Body of pancreas (tissue), 4 donors: Measurements from ENCODE around the gene ITM2C. TPM values are rescaled to one million over a fixed set of nuclear protein-coding genes. Genes with fewer than 3 reads are reported as not detected.

Experiments
- ATAC-seq: fragments of 150-250 bp; one replicate; pipeline ENCODE4 v1.9.1; 2016
- DNase-seq, 4 donors: peaks; one replicate each; pipeline ENCODE4 v3.0.0-alpha.2; 2019
- H3K27ac ChIP-seq, 4 donors: fragments of 200-600 bp; sonication (generic); 1 replicate in 3 of 4; 2 replicates in 1 of 4; pipeline versions ENCODE4 v1.5.1 to v1.6.1; 2016 to 2019; ENCODE audit warnings: mild to moderate bottlenecking in 1 of 4, mixed read lengths in 1 of 4, moderate library complexity in 1 of 4
- H3K27me3 ChIP-seq, 2 donors: fragments of 200-600 bp; sonication (generic); one replicate each; pipeline ENCODE4 v1.6.0; 2016; ENCODE audit warnings: mild to moderate bottlenecking in 1 of 2
- H3K36me3 ChIP-seq, 2 donors: fragments of 200-600 bp; sonication (generic); replicated peaks in 1 of 2; 2 replicates each; pipeline ENCODE4 v1.5.1; 2016; ENCODE audit warnings: low read depth in 2 of 2; ENCODE audit not compliant: insufficient read depth in 1 of 2
- H3K4me1 ChIP-seq: fragments of 200-600 bp; sonication (generic); one replicate; pipeline ENCODE4 v1.6.0; 2016
- H3K4me3 ChIP-seq, 2 donors: fragments of 200-600 bp; sonication (generic); 1 replicate in 1 of 2; 2 replicates in 1 of 2; pipeline ENCODE4 v1.5.1; 2016 to 2019
- H3K9me3 ChIP-seq, 3 donors: fragments of 200-600 bp; sonication (generic); 1 replicate in 2 of 3; 2 replicates in 1 of 3; pipeline ENCODE4 v1.5.1; 2016
- CTCF ChIP-seq, 7 experiments: fragments of 450-650 bp in 4 of 7; fragments of 200-600 bp in 3 of 7; sonication (generic) in 3 of 7; IDR thresholded peaks; one replicate each; pipeline ENCODE4 v1.5.1; 2016 to 2019; ENCODE audit warnings: antibody characterized with exemption in 7 of 7
- POLR2A ChIP-seq, 3 donors: fragments of 450-650 bp; IDR thresholded peaks; one replicate each; pipeline ENCODE4 v1.6.1; 2016; ENCODE audit warnings: antibody characterized with exemption in 3 of 3, mild to moderate bottlenecking in 2 of 3
- WGBS, 2 donors: methylation state at CpG; one replicate each; pipeline ENCODE4 v1.1.5; 2017; 5-methylcytosine and 5-hydroxymethylcytosine counted together
- intact Hi-C: fragments of 100-400 bp; cut with DNase I; formaldehyde crosslinking; loops from one replicate; pipeline ENCODE4 v1.15.1; 2023
- total RNA-seq, 2 donors: library from RNA; depleted of rRNA; stranded (reverse); fragments of >200 nt; gene quantifications; one replicate each; pipeline ENCODE4 v1.1.0, GENCODE V29; 2016

The ITM2C gene
- total RNA-seq, 2 donors from 2014 or later: 32.9 to 43.8 TPM

GRCh38 chr2:230877759-230878598 is 13.2 kb downstream of the ITM2C start:
- Histone ChIP-seq H3K4me1 (no peaks in the 10 kb centered on the region), H3K27ac (no peak overlapping the region), H3K36me3 (peaks cover 0 to 2% of the 10 kb centered on the region in 2 donors), H3K27me3 (no peaks in the 10 kb centered on the region), H3K4me3 (no peak overlapping the region), H3K9me3 (no peaks in the 10 kb centered on the region)
- intact Hi-C loops: no loop called here
- no peak for DNase-seq
- ATAC-seq: no peak
- TF ChIP-seq CTCF (IDR thresholded peaks at IDR 0.05): no peak
- TF ChIP-seq POLR2A (IDR thresholded peaks at IDR 0.05): no peak
- 66 to 78% methylated on average over 18 to 20 of the region's 20 CpGs for WGBS, 2 donors

GRCh38 chr2:230878599-230879188 is 14.0 kb downstream of the ITM2C start:
- H3K27ac ChIP-seq: no peak overlapping the region
- H3K27me3 ChIP-seq: no peaks in the 10 kb centered on the region
- no peak overlapping the region for H3K4me3 ChIP-seq
- DNase-seq (no peak), ATAC-seq (no peak)
- H3K9me3 ChIP-seq: no peaks in the 10 kb centered on the region
- no peaks in the 10 kb centered on the region for H3K4me1 ChIP-seq
- intact Hi-C loops: no loop called here
- no peak for TF ChIP-seq POLR2A (IDR thresholded peaks at IDR 0.05)
- no peak for TF ChIP-seq CTCF (IDR thresholded peaks at IDR 0.05)
- WGBS, 2 donors: 69 to 93% methylated on average over 3 to 10 of the region's 10 CpGs
- H3K36me3 ChIP-seq: peaks cover 0 to 2% of the 10 kb centered on the region in 2 donors

- no peak for TF ChIP-seq CTCF (IDR thresholded peaks at IDR 0.05)
- no peak for TF ChIP-seq POLR2A (IDR thresholded peaks at IDR 0.05)
- intact Hi-C loops: no loop called here
- WGBS, 2 donors: 66% methylated on average over 10 to 11 of the region's 11 CpGs
- no peak overlapping the region for H3K27ac ChIP-seq
- H3K27me3 ChIP-seq: no peaks in the 10 kb centered on the region
- ATAC-seq: no peak
- no peak for DNase-seq
- H3K4me1 ChIP-seq: no peaks in the 10 kb centered on the region
- no peak overlapping the region for H3K4me3 ChIP-seq
- H3K36me3 ChIP-seq: peaks cover 0 to 2% of the 10 kb centered on the region in 2 donors
- H3K9me3 ChIP-seq: no peaks in the 10 kb centered on the region
Measured at GRCh38 chr2:230879271-230879882, 14.6 kb downstream of the ITM2C start.

- intact Hi-C loops: no loop called here
- TF ChIP-seq POLR2A (IDR thresholded peaks at IDR 0.05) (no peak), CTCF (IDR thresholded peaks at IDR 0.05) (no peak)
- H3K27ac ChIP-seq: no peak overlapping the region
- no peaks in the 10 kb centered on the region for H3K4me1 ChIP-seq
- H3K9me3 ChIP-seq: no peaks in the 10 kb centered on the region
- H3K4me3 ChIP-seq: no peak overlapping the region
- 85 to 95% methylated on average over 9 of the region's 9 CpGs for WGBS, 2 donors
- no peaks in the 10 kb centered on the region for H3K27me3 ChIP-seq
- ATAC-seq: no peak
- H3K36me3 ChIP-seq: peaks cover 0 to 2% of the 10 kb centered on the region in 2 donors
- DNase-seq: no peak
Measured at GRCh38 chr2:230879891-230880290, 15.1 kb downstream of the ITM2C start.
